ENCODE measurements around the gene GABBR2. TPM values are rescaled to one million over a fixed set of nuclear protein-coding genes. Genes with fewer than 3 reads are reported as not detected.

Gene GABBR2
- total RNA-seq, 1 donor from 2014 or later: not detected

- TF ChIP-seq CTCF (IDR thresholded peaks at IDR 0.05; ENCODE audit: insufficient read depth, low read length, severe bottlenecking): no peak
- peaks cover 9% of the 10 kb centered on the region for H3K36me3 ChIP-seq (ENCODE audit: control insufficient read depth, insufficient read depth, low read length)
- H3K27me3 ChIP-seq (ENCODE audit: control insufficient read depth, insufficient read depth, low read length): no peaks in the 10 kb centered on the region
- FAIRE-seq (no peak), DNase-seq (ENCODE audit: low read depth) (no peak)
- no peak overlapping the region for H3K4me3 ChIP-seq (ENCODE audit: low read depth, low read length)
Measured at GRCh38 chr9:98745470-98745869, 36.7 kb upstream of the GABBR2 start.

- no peak for DNase-seq (ENCODE audit: low read depth)
- no peak for FAIRE-seq
- Histone ChIP-seq H3K27me3 (ENCODE audit: control insufficient read depth, insufficient read depth, low read length) (no peaks in the 10 kb centered on the region), H3K4me3 (ENCODE audit: low read depth, low read length) (no peak overlapping the region), H3K36me3 (ENCODE audit: control insufficient read depth, insufficient read depth, low read length) (peaks cover 5% of the 10 kb centered on the region)
- no peak for TF ChIP-seq CTCF (IDR thresholded peaks at IDR 0.05; ENCODE audit: insufficient read depth, low read length, severe bottlenecking)
Measured at GRCh38 chr9:98743818-98744611, 35.3 kb upstream of the GABBR2 start.

- no peak overlapping the region for H3K4me3 ChIP-seq (ENCODE audit: low read depth, low read length)
- FAIRE-seq (peak; percentile 80), DNase-seq (ENCODE audit: low read depth) (no peak)
- no peaks in the 10 kb centered on the region for H3K27me3 ChIP-seq (ENCODE audit: control insufficient read depth, insufficient read depth, low read length)
- peaks cover 5% of the 10 kb centered on the region for H3K36me3 ChIP-seq (ENCODE audit: control insufficient read depth, insufficient read depth, low read length)
- TF ChIP-seq CTCF (IDR thresholded peaks at IDR 0.05; ENCODE audit: insufficient read depth, low read length, severe bottlenecking): no peak
Measured at GRCh38 chr9:98743329-98743728, 34.6 kb upstream of the GABBR2 start.

- no peaks in the 10 kb centered on the region for H3K27me3 ChIP-seq (ENCODE audit: control insufficient read depth, insufficient read depth, low read length)
- no peak overlapping the region for H3K4me3 ChIP-seq (ENCODE audit: low read depth, low read length)
- H3K36me3 ChIP-seq (ENCODE audit: control insufficient read depth, insufficient read depth, low read length): peaks cover 5% of the 10 kb centered on the region
- DNase-seq (ENCODE audit: low read depth): peak; percentile 80
- no peak for FAIRE-seq
- TF ChIP-seq CTCF (IDR thresholded peaks at IDR 0.05; ENCODE audit: insufficient read depth, low read length, severe bottlenecking): no peak
Measured at GRCh38 chr9:98742325-98743280, 33.9 kb upstream of the GABBR2 start.

GRCh38 chr9:98740226-98740881 is 31.6 kb upstream of the GABBR2 start:
- H3K27me3 ChIP-seq (ENCODE audit: control insufficient read depth, insufficient read depth, low read length): no peaks in the 10 kb centered on the region
- no peak for TF ChIP-seq CTCF (IDR thresholded peaks at IDR 0.05; ENCODE audit: insufficient read depth, low read length, severe bottlenecking)
- no peak for FAIRE-seq
- H3K4me3 ChIP-seq (ENCODE audit: low read depth, low read length): no peak overlapping the region
- peaks cover 9% of the 10 kb centered on the region for H3K36me3 ChIP-seq (ENCODE audit: control insufficient read depth, insufficient read depth, low read length)
- no peak for DNase-seq (ENCODE audit: low read depth)

Data from bronchial epithelial cell (primary cell).